NCI-H510A (cell line): Measurements from ENCODE around the gene PBX1.
"Not testable (repeated sequence)": the region's sequence is repeated elsewhere in the genome, so short reads cannot be mapped to it uniquely, and the experiment has no call there.

Experiments used
- DNase-seq: peaks from one replicate; lab custom pipeline; 2025; lab: John Stamatoyannopoulos, UW

The PBX1 gene

DNA sequence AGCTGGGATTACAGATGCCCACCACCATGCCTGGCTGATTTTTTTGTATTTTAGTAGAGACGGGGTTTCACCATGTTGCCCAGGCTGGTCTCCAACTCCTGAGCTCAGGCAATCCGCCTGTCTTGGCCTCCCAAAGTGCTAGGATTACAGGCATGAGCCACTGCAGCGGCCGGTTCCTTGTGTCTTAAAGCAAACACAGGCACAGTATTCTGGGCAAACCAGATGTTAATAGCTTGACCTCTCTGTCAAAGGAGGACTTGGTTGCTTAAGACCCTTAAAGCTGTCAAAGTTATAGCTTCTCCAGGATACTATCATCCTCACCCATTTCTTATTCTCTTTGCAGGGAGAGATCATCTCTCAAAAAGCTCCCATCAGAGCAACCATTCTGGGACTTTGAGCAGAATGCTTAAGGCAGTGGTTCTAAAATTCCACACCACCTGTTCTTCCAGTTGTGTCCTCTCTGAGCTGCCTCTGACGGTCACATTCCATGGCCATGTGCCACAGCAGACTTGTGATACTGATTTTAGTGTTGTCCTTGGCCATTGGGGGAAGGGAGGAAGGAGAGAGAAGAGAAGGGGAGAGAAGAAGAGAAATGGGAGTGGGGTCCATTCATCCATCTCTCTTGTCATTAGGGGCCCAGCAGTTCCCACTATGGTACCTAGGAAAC, 81.8 kb downstream of the PBX1 start:
- no peak for DNase-seq

DNA sequence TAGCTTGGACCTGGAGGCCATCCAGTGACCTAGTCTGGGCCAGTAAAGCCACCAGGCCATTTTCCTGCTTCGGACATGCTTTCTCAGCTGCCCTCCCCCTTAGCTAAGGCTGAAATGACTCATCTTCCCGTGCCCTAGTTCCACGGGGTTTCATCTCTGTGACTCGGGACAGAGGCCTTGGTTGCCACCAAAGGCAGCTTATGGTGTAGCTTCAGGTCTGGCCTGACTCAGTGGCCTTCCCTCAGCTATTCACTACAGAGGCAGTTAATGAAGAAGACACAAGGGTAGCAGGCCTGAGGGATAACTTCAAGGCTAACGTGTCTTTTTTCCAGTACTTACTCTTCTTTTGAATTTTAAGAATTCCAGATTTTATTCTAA, 82.4 kb downstream of the PBX1 start:
- DNase-seq, result no peak

DNA sequence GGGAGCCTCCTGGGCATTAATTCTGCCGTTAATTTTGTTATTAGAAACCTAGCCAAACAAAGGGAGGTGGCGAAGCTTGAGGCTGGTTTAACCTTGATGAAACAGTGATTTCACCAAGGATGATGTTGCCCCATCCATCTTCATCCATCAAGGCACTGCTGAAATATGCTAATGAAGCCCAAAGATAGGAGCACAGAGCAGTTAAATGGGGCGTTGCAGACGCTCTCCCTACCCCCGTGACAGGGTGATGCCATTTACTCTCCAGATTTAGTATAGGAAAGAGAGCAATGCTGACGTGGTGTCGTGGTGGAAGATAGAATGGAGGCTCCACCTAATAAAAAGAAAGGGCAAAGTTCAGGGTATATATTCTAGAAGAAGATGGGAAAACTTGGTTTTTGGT, 84.0 kb downstream of the PBX1 start:
- no peak for DNase-seq

DNA sequence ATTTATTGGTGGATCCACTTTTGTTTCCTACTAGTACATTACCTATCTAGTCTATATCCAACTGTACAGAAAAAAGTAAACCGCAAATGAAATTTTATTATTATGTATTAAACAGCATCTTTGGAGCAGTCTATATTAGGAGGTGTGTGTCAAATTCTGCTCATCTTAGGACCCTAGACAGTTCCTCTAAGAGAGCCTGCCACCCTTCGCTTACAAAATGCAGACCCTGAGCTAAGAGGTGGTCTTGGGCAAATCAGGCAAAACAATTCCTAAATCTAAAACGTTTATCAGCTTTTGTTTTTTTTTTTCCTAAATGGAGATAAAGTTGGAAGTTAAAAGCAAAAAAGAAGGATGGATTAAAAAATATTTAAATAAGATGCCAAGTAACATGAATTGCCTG, 85.3 kb downstream of the PBX1 start:
- no peak for DNase-seq

DNA sequence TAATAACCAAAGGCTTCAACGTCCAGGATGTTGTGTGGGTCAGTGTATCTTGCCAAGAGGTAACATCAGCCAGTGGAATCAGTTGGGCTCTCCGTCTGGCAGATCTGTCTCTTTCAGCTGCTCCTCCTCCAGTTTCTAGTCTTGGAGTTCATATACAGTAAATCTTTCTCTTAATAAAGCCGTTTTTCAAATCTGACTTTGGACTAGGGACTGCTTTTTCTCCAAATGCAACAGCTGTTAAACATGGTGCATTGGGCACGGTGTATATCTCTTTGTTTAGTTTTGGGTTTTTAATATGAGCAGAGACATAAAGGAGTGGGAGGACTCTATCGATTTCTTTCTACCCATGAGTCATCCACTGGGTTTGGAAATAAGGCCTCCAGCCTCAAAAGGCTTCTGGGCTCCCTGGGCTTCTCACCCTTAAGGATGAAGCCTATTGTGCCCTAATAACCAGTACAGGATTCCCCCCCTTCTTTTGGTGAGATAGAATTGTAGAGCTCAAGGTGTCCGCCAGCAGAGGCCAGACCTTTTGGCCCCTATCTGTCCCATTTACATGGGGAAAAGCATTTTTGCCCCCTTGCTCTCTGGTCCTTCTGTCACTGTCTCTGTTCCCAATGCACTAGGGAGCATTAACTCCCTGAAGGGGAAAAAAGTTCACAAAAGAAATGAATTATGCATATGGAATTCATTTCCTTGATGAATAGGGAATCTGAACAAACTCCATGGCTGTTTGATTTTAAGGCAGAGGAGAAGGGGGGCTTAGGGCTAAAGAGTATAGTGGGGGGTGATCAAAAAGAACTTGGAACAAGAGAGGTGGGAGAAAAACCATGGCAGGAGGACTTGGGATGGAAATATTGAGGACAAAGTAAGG, 86.0 kb downstream of the PBX1 start:
- no peak for DNase-seq

DNA sequence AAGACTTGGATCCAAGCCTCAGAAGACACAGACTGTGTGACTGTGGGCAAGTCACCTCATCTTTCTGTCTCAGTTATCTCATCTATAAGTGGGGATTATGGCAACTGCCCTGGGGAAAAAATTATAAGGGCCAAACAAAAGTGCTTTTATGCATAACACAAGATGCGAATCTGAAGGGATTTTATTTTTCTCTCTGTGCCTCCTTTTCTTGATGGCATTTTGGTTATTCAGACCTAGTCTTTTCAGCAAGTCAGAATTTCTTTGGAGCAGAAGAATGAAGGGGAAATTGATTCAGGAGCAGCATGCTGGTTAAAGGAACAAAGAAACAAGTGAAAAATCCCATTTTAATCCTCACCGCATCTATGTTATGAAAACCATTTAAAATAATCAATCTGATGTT, 86.9 kb downstream of the PBX1 start:
- DNase-seq, result no peak

DNA sequence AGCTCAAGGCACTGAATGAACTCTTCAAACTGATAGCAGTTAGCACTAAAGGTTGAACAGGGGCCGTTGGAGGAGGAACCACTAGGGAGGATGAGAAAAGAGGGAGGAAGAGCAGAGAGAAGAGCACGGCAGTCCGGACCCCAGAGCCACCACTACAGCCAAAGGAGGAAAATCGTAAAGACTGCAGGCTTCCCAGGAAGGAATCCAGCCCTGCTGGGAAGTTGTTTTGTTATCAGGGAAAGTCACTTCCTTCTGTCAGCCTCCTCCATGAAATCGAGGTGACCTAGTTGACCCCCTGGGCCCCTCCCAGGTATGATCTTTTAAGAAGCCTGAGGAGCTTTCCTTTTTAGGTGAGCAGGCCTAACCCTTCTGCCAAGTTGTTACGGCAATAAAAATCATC, 88.2 kb downstream of the PBX1 start:
- DNase-seq, result no peak

DNA sequence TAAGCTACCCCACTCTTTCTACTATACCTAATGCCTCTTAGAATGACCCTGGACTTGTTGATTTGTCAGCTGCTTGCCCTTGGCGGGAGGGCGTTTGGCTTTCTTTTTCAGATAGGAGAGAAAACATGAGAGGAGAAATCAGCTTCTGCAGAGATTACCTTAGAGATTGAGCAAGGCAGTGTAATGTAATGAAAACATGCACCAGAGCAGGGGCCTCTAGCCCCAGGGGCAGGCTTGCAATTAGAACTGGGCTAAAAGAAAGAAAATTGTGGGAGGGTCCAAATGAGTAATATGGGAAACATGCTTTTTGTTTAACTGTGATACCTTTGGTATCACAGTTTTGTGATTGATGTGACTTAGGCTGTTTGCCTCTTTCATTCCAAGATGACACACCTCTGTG, 89.7 kb downstream of the PBX1 start:
- no peak for DNase-seq

DNA sequence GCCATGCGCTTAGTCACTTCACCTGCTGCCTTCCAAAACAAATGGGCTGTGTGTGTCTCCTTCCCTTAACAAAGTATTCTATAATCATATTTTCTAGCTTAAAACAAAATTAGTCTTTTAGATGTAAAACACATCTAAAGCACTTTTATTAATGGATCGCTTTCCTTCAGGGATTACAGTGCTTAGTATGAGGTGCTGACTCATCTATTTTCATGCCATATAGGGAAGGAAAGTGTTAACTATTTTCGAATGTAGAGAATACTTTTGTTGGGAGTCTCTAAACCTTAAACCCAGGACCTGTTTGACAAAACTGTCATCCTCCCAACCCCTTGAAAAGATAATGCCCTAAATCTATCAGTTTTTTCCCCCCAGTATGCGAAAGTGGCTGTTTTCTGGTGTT, 90.2 kb downstream of the PBX1 start:
- no peak for DNase-seq

DNA sequence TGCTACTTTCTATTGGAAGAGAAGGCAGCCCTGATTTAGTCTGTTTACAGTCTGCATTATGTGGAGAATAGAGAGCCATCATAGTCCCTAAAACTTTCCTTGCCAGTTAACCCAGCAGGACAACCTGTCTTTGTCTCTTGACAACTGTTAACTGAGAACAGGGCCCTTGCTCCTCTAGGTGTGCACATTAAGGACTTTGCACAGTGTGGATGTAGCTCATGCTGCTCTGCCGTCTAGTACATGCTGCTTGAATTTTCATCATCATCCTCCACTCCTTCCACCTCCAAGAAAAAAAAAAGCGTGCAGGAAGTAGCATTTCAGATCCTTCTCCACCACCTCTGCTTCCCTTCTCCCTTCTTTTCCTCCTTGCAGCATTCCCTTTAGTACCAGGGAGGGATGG, 91.5 kb downstream of the PBX1 start:
- DNase-seq, result no peak

DNA sequence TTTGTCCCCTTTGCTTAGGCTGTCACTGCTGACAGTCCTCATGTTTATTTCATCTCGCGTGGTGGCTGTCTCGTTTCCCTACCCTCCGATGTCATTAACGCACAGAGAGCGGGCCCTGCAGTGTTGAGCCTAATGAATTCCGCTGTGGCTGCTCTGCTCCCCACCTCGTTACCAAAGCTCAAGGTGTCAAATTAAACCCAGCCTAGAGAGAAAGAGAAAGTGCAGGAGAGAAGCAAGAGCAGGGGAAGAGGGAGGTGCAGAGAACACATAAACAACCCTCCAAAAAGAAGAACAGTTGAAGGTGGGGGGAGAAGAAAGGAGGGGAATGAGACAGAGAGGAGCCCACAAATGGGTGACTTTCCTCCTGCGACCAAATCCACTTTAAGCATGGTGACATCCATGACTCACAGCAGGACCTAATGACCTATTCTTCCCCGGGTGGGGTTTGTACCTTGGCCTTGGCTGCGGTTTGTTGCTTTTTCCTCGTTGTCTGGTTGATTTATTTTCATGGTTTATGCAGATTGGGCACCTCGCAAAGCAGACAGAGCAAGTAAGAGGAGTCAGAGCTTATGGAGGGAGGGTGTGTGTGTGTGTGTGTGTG, 92.5 kb downstream of the PBX1 start:
- DNase-seq, result no peak

DNA sequence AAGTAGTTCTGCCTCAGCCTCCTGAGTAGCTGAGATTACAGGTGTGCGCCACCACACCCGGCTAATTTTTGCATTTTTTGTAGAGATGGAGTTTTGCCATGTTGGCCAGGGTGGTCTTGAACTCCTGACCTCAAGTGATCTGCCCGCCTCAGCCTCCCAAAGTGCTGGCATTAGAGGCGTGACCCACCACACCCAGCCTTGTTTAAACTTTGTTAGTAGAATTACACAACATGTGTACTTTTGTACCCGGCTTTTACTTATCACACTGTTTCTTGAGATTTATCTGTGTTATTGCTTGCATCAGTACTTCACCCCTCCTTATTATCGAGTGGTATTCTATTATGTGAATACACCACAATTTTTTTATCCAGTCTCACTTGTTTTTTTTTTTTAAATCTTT, 94.0 kb downstream of the PBX1 start:
- not testable (repeated sequence) for DNase-seq

DNA sequence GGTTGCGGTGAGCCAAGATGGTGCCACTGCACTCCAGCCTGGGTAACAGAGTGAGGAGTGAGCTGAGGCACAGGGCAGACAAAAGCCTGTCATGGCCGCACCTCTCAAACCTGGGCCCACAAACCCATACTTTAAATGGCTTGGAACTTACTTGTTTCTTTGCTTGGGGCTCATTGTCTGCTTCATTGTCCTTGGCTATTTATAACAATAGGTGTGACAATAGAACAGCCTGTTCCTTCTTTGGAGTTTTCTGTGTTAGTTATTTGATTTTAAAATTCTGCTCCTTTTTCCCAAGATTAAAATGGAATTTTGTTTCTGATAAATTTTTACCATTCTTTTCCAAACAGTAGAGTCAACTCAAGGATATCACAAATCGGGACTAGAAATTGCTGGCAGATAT, 94.7 kb downstream of the PBX1 start:
- DNase-seq, result no peak

DNA sequence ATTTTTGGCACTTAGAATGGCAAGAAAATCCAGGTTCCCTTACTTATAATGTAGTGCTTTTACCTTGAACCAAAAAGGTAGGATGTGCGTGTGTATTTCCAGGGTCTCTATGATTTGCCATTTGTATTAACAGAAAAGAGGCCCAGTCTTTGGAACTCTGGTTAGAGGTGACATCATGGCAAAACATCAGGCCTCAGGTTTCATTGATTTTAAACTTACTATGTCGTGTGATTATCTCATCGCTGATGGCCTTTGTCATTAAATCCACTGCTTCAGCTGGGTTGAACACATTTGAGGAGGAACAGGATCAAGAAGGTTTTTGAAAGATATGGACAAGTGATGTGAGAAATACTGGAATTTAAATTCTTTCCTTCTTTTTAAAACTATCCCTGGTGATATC, 95.2 kb downstream of the PBX1 start:
- DNase-seq, result no peak

DNA sequence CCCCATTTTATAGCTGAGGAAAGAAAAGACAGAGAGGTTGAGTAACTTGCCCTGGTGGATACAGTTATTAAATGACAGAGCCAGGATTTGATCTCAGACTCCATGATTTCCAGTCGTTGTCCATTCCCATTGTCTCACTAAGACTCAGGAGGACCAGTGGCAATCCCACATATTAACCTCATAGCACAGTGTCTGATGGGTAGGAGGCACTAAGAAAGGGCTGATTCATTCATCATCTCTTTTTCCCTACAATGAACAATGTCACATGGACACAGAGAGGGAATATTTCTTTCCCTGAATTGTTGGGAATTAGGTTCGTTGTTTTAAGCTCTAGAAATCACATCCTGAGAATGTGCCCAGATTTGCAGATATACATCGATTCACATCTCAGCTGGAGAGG, 99.9 kb downstream of the PBX1 start:
- no peak for DNase-seq

DNA sequence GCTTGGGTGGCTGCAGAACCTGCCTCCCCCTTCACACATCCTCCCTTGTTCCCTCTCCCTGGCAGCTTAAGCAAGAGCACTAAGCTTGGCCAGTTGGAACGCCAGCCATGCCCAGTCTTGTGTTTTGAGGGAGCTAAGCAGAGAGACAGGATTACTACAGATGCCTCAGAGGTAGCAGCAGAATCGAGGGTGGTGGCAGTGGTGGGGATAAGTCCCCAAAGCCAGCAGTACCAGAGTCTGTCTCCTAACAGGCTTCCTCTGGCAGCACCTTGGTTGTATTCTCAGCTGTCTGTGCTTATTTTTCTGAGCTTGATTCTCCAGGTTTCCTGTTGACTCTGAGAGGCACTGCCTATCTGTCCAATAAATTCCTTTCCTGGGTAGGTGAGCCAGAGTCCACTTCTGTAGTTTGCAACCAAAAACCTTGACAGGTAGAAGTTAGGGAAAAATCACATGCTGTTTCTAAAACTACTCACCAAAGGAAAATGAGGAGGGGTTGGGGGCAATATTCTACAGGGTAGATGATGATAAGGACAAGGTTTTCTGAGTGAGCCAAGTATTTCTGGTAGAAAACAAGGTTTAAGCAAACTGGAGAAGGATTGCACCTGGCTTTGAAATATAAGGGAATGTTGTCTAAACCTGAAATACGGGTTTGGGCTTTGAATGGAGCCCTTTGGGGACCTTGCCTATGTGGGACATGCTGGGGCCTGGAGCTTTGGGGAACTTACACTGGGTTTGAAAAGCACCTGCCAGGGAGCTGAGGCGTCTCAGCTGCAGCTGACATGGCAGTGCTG, 100.8 kb downstream of the PBX1 start:
- DNase-seq, result peak; percentile 19

DNA sequence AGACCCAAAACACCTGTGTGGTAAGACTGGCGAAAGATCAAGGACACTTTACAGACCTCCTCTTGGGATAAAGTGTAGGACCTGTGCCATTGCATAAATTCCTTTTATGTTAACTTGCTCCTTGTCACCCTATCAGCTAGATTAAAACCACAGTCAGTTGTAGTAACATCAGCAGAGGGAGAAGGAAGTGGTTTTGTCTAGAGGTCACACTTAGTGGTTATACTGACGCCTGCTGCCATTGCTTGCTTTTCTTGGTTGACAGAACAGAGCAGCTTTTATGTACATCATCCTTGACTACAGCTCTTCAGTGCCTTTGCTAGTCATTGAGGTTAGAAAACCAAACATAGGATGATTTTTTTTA, 101.4 kb downstream of the PBX1 start:
- DNase-seq, result no peak

DNA sequence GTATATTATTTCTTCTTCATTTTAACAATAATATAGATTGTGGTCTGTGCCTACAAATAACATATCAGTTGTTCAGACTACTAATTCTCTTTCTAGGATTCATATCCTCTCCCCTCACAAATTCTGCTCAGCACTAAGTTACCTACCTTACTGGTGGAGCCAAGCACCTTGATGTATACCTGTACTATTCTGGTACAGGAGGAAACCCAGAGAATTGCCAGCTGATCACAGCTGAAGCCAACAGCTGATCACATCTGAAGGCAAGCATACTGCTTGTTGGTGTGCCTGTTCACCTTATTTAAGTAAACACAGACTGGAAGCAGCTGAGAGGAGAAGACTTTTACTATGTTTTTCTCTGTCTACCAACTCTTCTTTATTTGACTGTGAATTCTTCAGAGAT, 101.8 kb downstream of the PBX1 start:
- no peak for DNase-seq

DNA sequence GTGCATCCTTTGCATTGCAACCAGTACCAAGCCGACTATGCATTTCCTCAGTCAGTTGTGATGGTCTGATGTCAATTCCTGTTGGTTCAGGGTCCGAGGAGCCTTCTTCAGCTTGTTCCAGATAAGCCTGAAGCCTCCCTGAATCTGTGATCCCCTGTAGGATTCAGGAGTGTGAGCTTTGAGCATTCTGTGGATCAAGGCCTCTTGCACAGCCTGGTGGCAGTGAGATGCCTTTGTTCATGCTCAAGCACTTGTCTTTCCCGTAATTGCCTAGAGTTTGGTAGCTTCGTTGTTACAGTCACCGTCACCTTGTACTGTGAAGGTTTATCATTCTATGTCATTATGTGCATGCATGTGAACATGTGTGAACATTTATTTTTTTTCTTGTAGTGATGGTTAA, 103.5 kb downstream of the PBX1 start:
- DNase-seq, result no peak

DNA sequence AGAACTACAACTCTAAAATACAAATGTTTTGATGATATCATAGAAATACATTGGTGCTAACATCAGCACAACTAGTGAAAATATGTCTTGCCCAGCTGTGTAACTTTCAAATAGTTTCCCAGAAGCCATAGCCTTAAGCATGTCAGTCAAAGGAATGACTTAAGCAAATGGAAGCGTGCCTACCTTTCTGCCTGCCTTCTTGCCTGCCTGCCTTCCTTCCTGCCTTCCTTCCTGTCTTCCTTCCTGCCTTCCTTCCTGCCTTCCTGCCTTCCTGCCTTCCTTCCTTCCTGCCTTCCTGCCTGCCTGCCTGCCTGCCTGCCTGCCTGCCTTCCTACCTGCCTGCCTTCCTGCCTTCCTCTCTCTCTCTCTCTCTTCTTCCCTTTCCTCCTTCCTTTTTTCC, 104.0 kb downstream of the PBX1 start:
- no peak for DNase-seq

DNA sequence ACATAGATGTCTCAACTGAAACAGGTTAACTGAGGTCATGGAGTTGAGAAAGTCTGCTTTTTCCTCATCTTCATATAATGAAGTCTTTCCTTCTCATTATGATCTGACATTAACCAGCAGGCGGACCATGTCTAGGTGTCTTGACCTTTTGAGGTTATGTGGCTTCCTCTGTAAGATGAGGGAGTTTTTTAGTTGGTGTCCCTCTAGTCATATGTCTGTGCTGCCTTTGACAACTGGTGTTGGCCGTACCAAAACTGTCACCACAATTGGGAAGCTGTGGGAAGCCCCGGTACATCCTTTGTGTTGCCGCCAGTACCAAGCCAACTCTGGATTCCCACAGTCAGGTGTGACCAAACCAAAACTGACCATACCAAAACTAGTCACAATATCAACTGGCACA, 105.1 kb downstream of the PBX1 start:
- DNase-seq, result no peak

DNA sequence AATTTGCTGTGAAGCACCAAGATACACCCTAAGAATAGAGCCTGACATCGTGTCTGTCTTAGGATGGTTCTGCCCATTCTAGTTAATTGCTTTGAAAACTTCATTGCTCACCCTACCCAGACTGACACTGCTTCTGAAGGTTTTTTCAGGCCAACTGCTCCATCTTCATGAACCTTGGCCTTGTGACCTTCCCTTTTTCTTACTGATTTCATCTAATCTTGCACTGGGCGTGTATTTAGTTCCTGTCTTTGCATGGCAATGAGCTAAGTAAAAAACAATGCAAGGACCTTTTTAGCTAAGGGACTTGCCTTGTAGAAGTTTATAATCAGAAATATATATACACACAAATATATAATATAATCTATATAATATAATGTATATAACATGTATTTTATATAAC, 108.0 kb downstream of the PBX1 start:
- no peak for DNase-seq

DNA sequence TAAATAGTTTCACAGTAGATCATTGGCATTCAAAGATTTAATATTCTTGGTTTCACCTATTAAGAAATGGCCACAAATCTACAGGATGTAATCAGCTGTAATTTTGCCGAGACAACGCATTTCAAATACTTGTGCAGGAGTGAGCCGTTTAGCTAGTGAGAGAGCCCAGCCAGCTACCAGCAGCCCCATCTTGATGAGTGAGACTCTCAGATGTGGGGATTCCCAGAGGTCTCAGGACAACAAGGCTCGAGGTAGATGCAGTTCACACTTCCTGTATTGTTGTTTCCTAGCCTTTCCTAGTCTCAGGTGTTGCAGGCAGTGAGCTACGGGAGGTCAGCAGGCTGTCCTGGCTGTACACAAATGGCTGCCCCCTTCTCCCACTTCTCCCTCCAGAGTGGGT, 108.6 kb downstream of the PBX1 start:
- DNase-seq, result no peak
